CD14-positive monocyte (primary cell): Measurements from ENCODE around the gene NR3C1. TPM values are rescaled to one million over a fixed set of nuclear protein-coding genes. Genes with fewer than 3 reads are reported as not detected.
A peak's percentile ranks its signal among the peaks of the same experiment; 100 is the strongest.

Experiments used
- DNase-seq, 3 donors: peaks; one replicate each; pipeline ENCODE4 v3.0.0-alpha.2; 2011 to 2022
- H2AFZ ChIP-seq: 2 replicates; pipeline ENCODE4 v1.6.0; 2012; ENCODE audit warnings: mild to moderate bottlenecking, low read depth, low read length, inconsistent platforms; ENCODE audit not compliant: insufficient read depth, poor library complexity, severe bottlenecking
- H3K27ac ChIP-seq, 2 donors: 1 replicate in 1 of 2; 2 replicates in 1 of 2; pipeline ENCODE4 v1.5.1; 2012 to 2013; ENCODE audit warnings: low read length in 2 of 2, control low read depth in 1 of 2, inconsistent platforms in 1 of 2, low read depth in 1 of 2, mild to moderate bottlenecking in 1 of 2
- H3K27me3 ChIP-seq, 2 donors: one replicate each; pipeline versions ENCODE4 v1.6.0 to v1.6.1; 2011 to 2013; ENCODE audit warnings: low read length in 2 of 2; ENCODE audit not compliant: control insufficient read depth in 2 of 2, insufficient read depth in 2 of 2
- H3K36me3 ChIP-seq, 2 donors: replicated peaks in 1 of 2; 1 replicate in 1 of 2; 2 replicates in 1 of 2; pipeline versions ENCODE4 v1.5.1 to v1.6.1; 2012 to 2013; ENCODE audit warnings: low read length in 2 of 2, control low read depth in 1 of 2, inconsistent platforms in 1 of 2, mild to moderate bottlenecking in 1 of 2; ENCODE audit not compliant: insufficient read depth in 2 of 2, control insufficient read depth in 1 of 2
- H3K4me1 ChIP-seq, 2 donors: 1 replicate in 1 of 2; 2 replicates in 1 of 2; pipeline versions ENCODE4 v1.5.1 to v1.6.1; 2012 to 2013; ENCODE audit warnings: low read length in 2 of 2, control low read depth in 1 of 2, inconsistent platforms in 1 of 2, mild to moderate bottlenecking in 1 of 2, moderate library complexity in 1 of 2; ENCODE audit not compliant: insufficient read depth in 2 of 2, control insufficient read depth in 1 of 2
- H3K4me2 ChIP-seq: replicated peaks from 2 replicates; pipeline ENCODE3; 2012; ENCODE audit warnings: low read length, moderate library complexity, mild to moderate bottlenecking; ENCODE audit not compliant: poor library complexity, severe bottlenecking; ENCODE audit errors: extremely low read depth
- H3K4me3 ChIP-seq, 3 experiments: fragments of 200-600 bp in 1 of 3; sonication (generic) in 1 of 3; replicated peaks in 1 of 3; 1 replicate in 2 of 3; 2 replicates in 1 of 3; pipeline ENCODE4 v1.5.1; 2011 to 2013; ENCODE audit warnings: low read length in 3 of 3, mild to moderate bottlenecking in 3 of 3, control low read depth in 2 of 3, low read depth in 2 of 3, inconsistent platforms in 1 of 3, moderate library complexity in 1 of 3
- H3K79me2 ChIP-seq: 2 replicates; pipeline ENCODE4 v1.6.0; 2012; ENCODE audit warnings: mild to moderate bottlenecking, control low read depth, inconsistent platforms, low read length, moderate library complexity; ENCODE audit not compliant: insufficient read depth
- H3K9ac ChIP-seq: 2 replicates; pipeline ENCODE4 v1.6.0; 2017; ENCODE audit warnings: low read length, mild to moderate bottlenecking; ENCODE audit not compliant: insufficient read depth, poor library complexity, severe bottlenecking
- H3K9me3 ChIP-seq, 2 donors: replicated peaks in 1 of 2; 1 replicate in 1 of 2; 2 replicates in 1 of 2; pipeline versions ENCODE4 v1.5.1 to v1.6.1; 2012 to 2013; ENCODE audit warnings: low read length in 2 of 2, control low read depth in 1 of 2; ENCODE audit not compliant: control insufficient read depth in 1 of 2, insufficient read depth in 1 of 2
- H4K20me1 ChIP-seq: 2 replicates; pipeline ENCODE4 v1.6.0; 2012; ENCODE audit warnings: mild to moderate bottlenecking, low read length, control low read depth, moderate library complexity; ENCODE audit not compliant: insufficient read depth
- H3K27ac Mint-ChIP-seq, 7 donors: one replicate each; pipeline ENCODE4 v1.8.0; 2020; ENCODE audit warnings: mild to moderate bottlenecking in 7 of 7, mixed read lengths in 7 of 7, moderate library complexity in 6 of 7, inconsistent platforms in 2 of 7
- H3K27me3 Mint-ChIP-seq, 3 donors: one replicate each; pipeline ENCODE4 v1.8.0; 2021 to 2022; ENCODE audit warnings: low read depth in 3 of 3, mild to moderate bottlenecking in 3 of 3, mixed read lengths in 3 of 3, moderate library complexity in 3 of 3, inconsistent platforms in 1 of 3
- H3K36me3 Mint-ChIP-seq, 2 donors: one replicate each; pipeline ENCODE4 v1.8.0; 2020; ENCODE audit warnings: mixed read lengths in 2 of 2, inconsistent platforms in 1 of 2, mild to moderate bottlenecking in 1 of 2
- H3K4me1 Mint-ChIP-seq: one replicate; pipeline ENCODE4 v1.8.0; 2020; ENCODE audit warnings: mild to moderate bottlenecking, mixed read lengths
- H3K4me3 Mint-ChIP-seq, 2 donors: one replicate each; pipeline ENCODE4 v1.8.0; 2020; ENCODE audit warnings: mild to moderate bottlenecking in 2 of 2, mixed read lengths in 2 of 2, moderate library complexity in 1 of 2
- H3K9me3 Mint-ChIP-seq, 7 donors: one replicate each; pipeline ENCODE4 v1.8.0; 2020 to 2022; ENCODE audit warnings: mixed read lengths in 7 of 7, mild to moderate bottlenecking in 6 of 7, moderate library complexity in 6 of 7, inconsistent platforms in 2 of 7
- WGBS: methylation state at CpG from one replicate; pipeline ENCODE4 v1.1.5; 2013; ENCODE audit warnings: missing lambda C conversion rate; ENCODE audit not compliant: insufficient coverage; 5-methylcytosine and 5-hydroxymethylcytosine counted together
- intact Hi-C, 2 donors: fragments of 100-400 bp; cut with micrococcal nuclease; formaldehyde crosslinking; loops; one replicate each; pipeline versions ENCODE4 v1.15.0 to v1.15.1; 2023
- polyA plus RNA-seq, 3 donors: library from polyadenylated mRNA; depleted of rRNA in 1 of 3; unstranded in 2 of 3; stranded (reverse) in 1 of 3; fragments of 300-500 nt in 2 of 3; fragments of >200 nt in 1 of 3; fragmentation: Illumina TruSeq in 2 of 3; gene quantifications; 1 replicate in 2 of 3; 2 replicates in 1 of 3; pipeline ENCODE4 v1.2.3, GENCODE V29; 2012 to 2021
- TF ChIP-seq, protein P1 (sequence below): fragments of 200-600 bp; IDR thresholded peaks from one replicate; pipeline ENCODE4 v1.8.0; 2022; ENCODE audit warnings: antibody characterized with exemption, mild to moderate bottlenecking

Gene NR3C1
- polyA plus RNA-seq, 3 donors: 25.4 to 82.8 (median 75.1) TPM

DNA sequence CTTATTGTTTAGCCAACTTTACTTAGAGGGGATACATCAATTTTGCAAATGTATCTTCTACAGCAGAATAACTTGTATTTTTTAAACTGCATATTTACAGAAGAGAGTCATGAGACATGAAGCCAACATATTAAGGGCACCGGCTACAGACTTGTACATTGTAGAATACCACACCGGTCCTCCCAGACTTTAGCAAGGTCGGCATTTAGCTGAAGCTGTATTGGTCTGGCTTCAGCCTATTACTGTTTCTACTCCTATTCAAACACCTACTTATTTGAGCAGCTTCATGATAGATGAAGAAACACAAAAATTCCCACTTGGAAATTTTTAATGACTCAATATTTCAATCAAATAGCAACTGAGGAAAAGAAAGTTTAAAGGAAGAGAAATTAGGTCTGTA is 33.0 kb downstream of the NR3C1 start:
- DNase-seq: no peak
- Mint-ChIP-seq H3K36me3 (peaks cover 15 to 30% of the 10 kb centered on the region in 2 donors), H3K4me3 (no peak overlapping the region), H3K9me3 (no peaks in the 10 kb centered on the region), H3K27me3 (peaks cover 0 to 1% (median 0%) of the 10 kb centered on the region in 3 donors), H3K4me1 (peaks cover 26% of the 10 kb centered on the region), H3K27ac (no peak overlapping the region)
- intact Hi-C loops: no loop called here
- H3K36me3 ChIP-seq: peaks cover 7 to 42% of the 10 kb centered on the region in 2 donors
- H3K27ac ChIP-seq: no peak overlapping the region
- TF ChIP-seq, protein P1, sequence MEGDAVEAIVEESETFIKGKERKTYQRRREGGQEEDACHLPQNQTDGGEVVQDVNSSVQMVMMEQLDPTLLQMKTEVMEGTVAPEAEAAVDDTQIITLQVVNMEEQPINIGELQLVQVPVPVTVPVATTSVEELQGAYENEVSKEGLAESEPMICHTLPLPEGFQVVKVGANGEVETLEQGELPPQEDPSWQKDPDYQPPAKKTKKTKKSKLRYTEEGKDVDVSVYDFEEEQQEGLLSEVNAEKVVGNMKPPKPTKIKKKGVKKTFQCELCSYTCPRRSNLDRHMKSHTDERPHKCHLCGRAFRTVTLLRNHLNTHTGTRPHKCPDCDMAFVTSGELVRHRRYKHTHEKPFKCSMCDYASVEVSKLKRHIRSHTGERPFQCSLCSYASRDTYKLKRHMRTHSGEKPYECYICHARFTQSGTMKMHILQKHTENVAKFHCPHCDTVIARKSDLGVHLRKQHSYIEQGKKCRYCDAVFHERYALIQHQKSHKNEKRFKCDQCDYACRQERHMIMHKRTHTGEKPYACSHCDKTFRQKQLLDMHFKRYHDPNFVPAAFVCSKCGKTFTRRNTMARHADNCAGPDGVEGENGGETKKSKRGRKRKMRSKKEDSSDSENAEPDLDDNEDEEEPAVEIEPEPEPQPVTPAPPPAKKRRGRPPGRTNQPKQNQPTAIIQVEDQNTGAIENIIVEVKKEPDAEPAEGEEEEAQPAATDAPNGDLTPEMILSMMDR: no peak
- peaks cover 100% of the 10 kb centered on the region for H3K79me2 ChIP-seq
- H3K4me3 ChIP-seq: no peak overlapping the region
- WGBS: 100% methylated on average over 3 of the region's 3 CpGs
- no peak overlapping the region for H3K4me2 ChIP-seq
- H4K20me1 ChIP-seq: peaks cover 100% of the 10 kb centered on the region
- H3K4me1 ChIP-seq: peaks cover 3 to 9% of the 10 kb centered on the region in 2 donors
- no peak overlapping the region for H2AFZ ChIP-seq
- H3K9me3 ChIP-seq: no peaks in the 10 kb centered on the region
- H3K9ac ChIP-seq: no peak overlapping the region
- H3K27me3 ChIP-seq: no peaks in the 10 kb centered on the region

- no CpG with 5 or more reads among the region's 2 CpGs for WGBS
- peaks cover 99% of the 10 kb centered on the region for H3K79me2 ChIP-seq
- no peak overlapping the region for H3K4me3 ChIP-seq
- no peak for DNase-seq
- no peak overlapping the region for H2AFZ ChIP-seq
- intact Hi-C loops: no loop called here
- H3K4me1 ChIP-seq: peaks cover 3 to 10% of the 10 kb centered on the region in 2 donors
- peaks cover 4 to 20% of the 10 kb centered on the region in 2 donors for H3K36me3 ChIP-seq
- TF ChIP-seq, protein P1: no peak
- peaks cover 0 to 1% (median 0%) of the 10 kb centered on the region in 3 donors for H3K27me3 Mint-ChIP-seq
- peaks cover 100% of the 10 kb centered on the region for H4K20me1 ChIP-seq
- H3K4me3 Mint-ChIP-seq: no peak overlapping the region
- peaks cover 13 to 23% of the 10 kb centered on the region in 2 donors for H3K36me3 Mint-ChIP-seq
- no peak overlapping the region for H3K9ac ChIP-seq
- peaks cover 0 to 5% (median 0%) of the 10 kb centered on the region in 7 donors for H3K9me3 Mint-ChIP-seq
- H3K4me2 ChIP-seq: no peak overlapping the region
- H3K9me3 ChIP-seq: no peaks in the 10 kb centered on the region
- peaks cover 56% of the 10 kb centered on the region for H3K4me1 Mint-ChIP-seq
- H3K27me3 ChIP-seq: no peaks in the 10 kb centered on the region
- peak overlapping the region in 2 of 7 donors; percentile 4 to 6 for H3K27ac Mint-ChIP-seq
- peak overlapping the region in 1 of 2 donors; percentile 17 for H3K27ac ChIP-seq
These were observed 39.4 kb downstream of the NR3C1 start for GRCh38 chr5:143364061-143364460.
